OCI-LY1 (cell line): ENCODE results near the gene SLC2A4.

Source experiments
- CTCF ChIP-seq: fragments of 200-600 bp; sonication (generic), shearing (Covaris generic); IDR thresholded peaks from 2 replicates; pipeline ENCODE4 v1.5.1; 2017; ENCODE audit warnings: mild to moderate bottlenecking, antibody characterized with exemption, low read length, moderate library complexity, mixed read lengths
- EZH2 ChIP-seq: fragments of 200-600 bp; sonication (generic), shearing (Covaris generic); IDR thresholded peaks from 2 replicates; pipeline ENCODE4 v1.8.0; 2017; ENCODE audit warnings: borderline replicate concordance, mixed run types, mild to moderate bottlenecking, antibody characterized with exemption, low read length, moderate library complexity, mixed read lengths

GRCh38 chr17:7329374-7329996 lies 48.0 kb downstream of the SLC2A4 start:
- TF ChIP-seq CTCF (no peak), EZH2 (no peak)
